ENCODE measurements around the gene NEK1.
"Not testable (repeated sequence)": the region's sequence is repeated elsewhere in the genome, so short reads cannot be mapped to it uniquely, and the experiment has no call there.

The NEK1 gene

GRCh38 chr4:169494234-169494633, 118.1 kb downstream of the NEK1 start:
- not testable (repeated sequence) for DNase-seq (ENCODE audit: low read depth in 3 of 3)

DNA sequence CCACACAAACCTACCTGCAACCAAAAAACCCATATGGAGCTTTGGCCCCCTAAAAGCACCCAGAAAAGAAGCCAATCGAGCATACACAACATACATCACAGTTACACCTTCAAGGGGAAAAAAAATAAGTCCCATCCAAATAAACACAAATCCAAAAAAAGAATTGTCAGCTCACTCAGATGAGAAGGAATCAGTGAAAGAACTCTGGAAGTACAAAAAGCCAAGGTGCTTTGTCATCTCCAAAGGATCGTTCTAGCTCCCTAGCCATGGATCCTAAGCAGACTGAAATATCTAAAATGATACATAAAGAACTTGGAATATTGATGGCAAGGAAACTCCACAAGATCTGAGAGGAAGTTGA, 119.2 kb downstream of the NEK1 start:
- DNase-seq (ENCODE audit: low read depth in 3 of 3): no peak

- no peak for DNase-seq (ENCODE audit: low read depth in 3 of 3)
Measured at GRCh38 chr4:169492436-169493163, 119.8 kb downstream of the NEK1 start.

GRCh38 chr4:169491211-169491610, 121.2 kb downstream of the NEK1 start:
- DNase-seq (ENCODE audit: low read depth in 3 of 3): no peak

DNA sequence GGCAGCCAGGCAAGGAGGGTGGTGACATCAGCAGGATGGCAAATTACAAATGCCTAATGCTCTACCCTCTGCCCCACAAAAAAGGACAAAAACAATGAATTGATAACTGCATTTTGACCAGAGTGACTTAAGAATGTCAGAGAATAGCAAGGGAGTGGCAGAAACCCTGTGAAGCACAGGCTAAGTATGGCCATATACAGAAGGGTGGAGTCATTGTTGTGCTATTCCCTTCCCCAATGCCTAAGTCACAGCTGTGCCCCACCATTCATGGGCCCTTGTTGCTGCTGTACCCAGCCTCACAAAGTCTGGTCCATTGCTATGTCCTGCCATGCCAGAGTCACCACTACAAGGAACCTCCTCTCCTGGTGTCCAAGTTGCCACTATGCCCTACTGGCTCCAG, 123.1 kb downstream of the NEK1 start:
- no peak for DNase-seq (ENCODE audit: low read depth in 3 of 3)

DNA sequence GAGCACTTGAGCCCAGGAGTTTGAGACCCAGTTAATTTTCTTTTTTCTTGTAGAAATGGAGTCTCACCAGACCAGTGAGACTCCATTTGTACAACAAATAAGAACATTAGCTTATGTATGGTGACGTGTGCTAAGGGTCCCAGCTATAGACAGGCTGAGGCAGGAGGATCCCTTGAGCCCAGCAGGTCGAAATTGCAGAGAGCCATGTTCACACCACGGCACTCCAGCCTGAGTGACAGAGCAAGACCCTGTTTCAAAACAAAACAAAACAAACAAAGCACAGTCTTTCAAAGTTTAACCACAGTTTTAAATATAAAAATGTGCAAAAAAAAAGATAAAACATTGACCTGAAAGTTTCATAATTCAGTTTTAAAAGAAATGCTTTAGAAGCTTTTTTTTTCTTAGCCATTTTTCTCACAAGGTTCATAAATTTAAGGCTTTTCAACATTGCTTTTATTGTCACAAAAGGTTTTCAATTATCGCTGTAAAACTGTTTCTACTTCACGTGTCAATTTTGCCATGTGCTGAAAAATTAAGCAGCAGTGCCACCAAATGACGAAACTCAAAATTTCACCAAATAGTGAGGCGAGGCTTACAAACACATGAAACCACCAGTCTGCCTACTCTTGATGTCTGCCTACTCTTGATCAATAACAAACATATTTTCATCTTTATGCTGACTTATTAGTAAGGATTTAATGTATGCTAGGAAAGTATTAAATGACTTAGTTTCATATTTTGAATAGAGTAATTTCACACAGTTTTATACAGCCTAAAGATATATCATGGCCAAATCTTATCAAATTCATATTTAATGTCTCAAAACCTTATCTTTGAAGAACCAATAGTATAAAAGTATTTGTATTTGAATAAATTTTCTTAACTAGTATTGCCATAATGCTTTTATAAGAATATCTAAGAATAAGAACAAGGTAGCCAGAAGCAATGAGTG, 126.3 kb downstream of the NEK1 start:
- DNase-seq (ENCODE audit: low read depth in 3 of 3): no peak

GRCh38 chr4:169485086-169485485, 127.3 kb downstream of the NEK1 start:
- DNase-seq (ENCODE audit: low read depth in 3 of 3): no peak

GRCh38 chr4:169484485-169484884, 127.9 kb downstream of the NEK1 start:
- DNase-seq (ENCODE audit: low read depth in 3 of 3): no peak

DNA sequence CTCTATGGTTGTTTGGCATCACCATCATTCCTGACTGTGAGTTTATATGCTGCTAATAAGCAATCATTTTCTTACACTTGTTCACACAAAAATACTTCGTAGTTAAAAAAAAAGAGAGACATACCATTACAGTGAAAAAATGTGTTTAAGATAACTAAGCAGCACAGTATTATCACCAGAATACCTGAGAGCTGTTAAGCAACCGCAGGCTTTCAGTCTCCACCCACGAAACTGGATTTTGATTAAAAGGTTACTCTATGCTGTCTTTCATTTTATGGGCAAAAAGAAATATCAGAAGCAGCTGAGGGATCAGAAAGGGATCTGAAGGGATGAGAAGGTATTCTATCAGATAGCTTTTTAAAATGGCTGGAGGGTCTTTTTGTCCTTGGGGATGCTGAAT, 148.3 kb downstream of the NEK1 start:
- no peak for DNase-seq (ENCODE audit: low read depth in 3 of 3)

DNA sequence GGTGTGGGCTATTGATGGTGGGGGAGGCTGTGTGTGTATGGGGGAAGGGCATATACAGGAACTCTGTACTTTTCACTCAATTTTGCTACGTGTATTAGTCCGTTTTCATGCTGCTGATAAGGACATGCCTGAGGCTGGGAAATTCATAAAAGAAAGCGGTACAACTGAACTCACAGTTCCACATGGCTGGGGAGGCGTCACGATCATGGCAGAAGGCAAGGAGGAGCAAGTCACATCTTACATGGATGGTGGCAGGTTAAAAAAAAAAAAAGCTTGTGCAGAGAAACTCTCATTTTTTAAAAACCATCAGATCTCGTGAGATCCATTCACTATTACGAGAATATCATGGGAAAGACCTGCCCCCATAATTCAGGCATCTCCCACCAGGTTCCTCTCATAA, 152.3 kb downstream of the NEK1 start:
- DNase-seq (ENCODE audit: low read depth in 3 of 3): no peak

DNA sequence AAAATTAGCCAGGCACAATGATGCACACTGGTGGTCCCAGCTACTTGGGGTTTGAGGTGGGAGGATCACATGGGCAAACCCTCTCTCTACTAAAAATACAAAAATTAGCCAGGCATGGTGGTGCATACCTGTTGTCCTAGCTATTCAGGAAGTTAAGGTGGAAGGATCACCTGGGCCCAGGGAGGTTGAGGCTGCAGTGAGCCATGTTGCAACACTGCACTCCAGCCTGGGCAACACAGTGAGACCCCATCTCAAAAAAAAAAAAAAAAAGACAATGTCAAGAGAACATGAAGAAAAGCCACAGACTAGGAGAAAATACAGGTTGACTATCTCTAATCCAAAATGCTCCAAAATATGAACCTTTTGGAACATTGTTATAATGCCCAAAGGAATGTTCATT, 153.8 kb downstream of the NEK1 start:
- DNase-seq (ENCODE audit: low read depth in 3 of 3): no peak

DNA sequence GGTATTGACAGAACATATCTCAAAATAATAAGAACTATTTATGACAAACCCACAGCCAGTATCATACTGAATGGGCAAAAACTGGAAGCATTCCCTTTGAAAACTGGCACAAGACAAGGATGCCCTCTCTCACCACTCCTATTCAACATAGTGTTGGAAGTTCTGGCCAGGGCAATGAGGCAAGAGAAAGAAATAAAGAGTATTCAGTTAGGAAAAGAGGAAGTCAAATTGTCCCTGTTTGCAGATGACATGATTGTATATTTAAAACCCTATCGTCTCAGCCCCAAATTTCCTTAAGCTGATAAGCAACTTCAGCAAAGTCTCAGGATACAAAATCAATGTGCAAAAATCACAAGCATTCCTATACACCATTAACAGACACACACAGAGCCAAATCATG, 159.7 kb downstream of the NEK1 start:
- not testable (repeated sequence) for DNase-seq (ENCODE audit: low read depth in 3 of 3)

- DNase-seq (ENCODE audit: low read depth in 3 of 3): not testable (repeated sequence)
Measured at GRCh38 chr4:169448935-169449334, 163.4 kb downstream of the NEK1 start.

DNA sequence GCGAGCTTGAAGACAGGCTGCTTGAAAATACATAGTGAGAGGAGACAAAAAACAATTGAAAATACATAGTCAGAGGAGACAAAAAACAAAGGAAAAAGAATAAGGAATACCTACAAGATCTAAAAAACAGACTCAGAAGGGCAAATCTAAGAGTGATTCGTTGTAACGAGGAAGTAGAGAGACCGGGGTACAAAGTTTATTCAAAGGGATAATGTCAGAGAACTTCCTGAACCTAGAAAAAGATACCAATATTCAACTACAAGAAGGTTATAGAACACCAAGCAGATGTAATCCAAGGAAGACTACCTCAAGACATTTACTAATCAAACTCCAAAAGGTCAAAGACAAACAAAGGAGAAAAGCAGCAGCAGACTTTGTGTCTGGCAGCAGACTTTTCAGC, 165.6 kb downstream of the NEK1 start:
- DNase-seq (ENCODE audit: low read depth in 3 of 3): no peak

DNA sequence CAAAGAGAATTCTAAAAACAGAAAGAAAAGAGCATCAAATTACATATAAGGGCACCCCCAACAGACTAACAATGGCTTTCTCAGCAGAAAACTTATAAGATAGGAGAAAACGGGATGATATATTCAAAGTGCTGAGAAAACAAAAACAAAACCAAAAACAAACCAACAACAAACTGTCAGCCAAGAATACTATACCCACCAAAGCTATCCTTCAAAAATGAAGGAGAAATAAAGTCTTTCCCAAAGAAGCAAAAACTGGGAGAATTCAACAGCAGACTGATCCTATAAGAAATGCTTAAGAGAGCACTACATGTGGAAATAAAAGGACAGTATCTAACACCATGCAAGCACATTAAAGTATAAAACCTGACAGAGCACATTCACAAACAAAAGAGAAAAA, 168.6 kb downstream of the NEK1 start:
- DNase-seq (ENCODE audit: low read depth in 3 of 3): no peak

GRCh38 chr4:169440446-169440845, 171.9 kb downstream of the NEK1 start:
- DNase-seq (ENCODE audit: low read depth in 3 of 3): no peak

DNA sequence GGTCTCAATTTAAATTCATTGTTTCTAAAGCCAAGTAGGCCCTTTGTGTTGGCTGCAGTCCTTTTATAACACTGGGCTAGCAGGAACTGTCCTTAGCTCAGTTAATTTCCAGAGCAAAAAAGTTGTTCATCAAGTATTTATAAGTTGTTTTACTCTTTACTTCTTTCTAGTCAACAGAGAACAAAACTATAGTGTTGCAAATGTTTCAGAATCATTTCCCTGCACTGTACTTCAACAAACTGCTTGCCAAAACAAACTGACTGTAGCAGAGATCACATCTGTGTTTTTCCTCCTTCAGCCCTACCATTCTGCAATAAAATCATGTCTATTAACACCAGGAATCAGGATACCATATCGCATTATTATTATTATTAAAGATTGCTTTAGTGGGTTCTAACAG, 173.1 kb downstream of the NEK1 start:
- no peak for DNase-seq (ENCODE audit: low read depth in 3 of 3)

- DNase-seq (ENCODE audit: low read depth in 3 of 3): no peak
Measured at GRCh38 chr4:169438057-169438480, 174.3 kb downstream of the NEK1 start.

DNA sequence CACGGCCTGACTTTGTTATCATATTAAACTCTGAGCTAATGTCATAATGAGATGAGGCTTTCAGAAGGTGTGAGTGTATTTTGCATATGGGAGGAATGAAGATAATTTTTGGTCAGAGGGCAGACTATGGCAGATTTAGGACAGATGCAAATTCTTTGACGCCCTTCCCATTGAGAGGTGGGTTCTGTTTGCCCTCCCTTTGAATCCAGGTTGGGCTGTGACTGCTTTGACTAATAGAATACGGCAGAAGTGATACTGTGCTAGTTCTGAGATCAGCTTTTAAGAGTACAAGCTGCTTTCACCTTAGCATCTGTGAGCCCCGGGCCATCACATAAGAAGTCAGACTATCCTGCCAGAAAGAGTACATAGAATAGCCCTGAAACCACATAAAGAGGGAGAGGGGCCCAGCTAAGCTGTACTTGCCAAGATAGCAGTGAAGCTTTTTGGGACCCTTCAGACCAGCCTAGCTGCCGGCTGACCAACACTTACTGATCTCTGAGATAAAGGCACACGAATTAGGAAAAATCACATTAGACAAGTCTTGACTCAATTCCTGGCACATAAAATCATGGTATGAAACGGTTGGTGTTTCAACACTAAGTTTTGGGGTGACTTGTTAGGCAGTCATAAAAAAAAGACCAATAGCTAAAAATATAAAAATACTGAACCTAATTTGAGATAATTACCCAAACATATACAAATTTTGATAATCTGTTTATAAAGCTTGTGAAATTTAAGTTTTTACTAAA, 174.9 kb downstream of the NEK1 start:
- DNase-seq (ENCODE audit: low read depth in 3 of 3): no peak

DNA sequence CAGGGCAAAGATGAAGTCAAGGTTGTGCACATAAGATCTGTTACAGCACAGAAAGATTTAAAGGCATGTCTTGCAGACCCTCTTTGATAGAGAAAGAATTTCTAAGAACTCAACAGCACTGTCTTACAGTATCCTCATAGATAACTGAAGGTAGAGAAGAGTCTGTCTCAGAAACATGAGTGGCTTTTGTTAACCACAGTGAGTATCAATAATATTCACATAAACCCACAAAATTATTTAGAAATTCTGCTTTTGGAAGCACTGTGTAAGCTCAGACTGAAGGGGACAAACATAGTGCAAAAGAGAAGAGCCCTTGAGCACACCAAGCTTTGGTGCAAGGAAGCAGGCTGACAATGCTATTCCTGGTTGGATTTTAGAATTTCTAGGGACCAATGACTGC, 175.6 kb downstream of the NEK1 start:
- DNase-seq (ENCODE audit: low read depth in 3 of 3): no peak

- DNase-seq (ENCODE audit: low read depth in 3 of 3): no peak
Measured at GRCh38 chr4:169428376-169428775, 184.0 kb downstream of the NEK1 start.

GRCh38 chr4:169427727-169428126, 184.7 kb downstream of the NEK1 start:
- not testable (repeated sequence) for DNase-seq (ENCODE audit: low read depth in 3 of 3)
